Stimulated activated memory B cell treated with anti-CD40 and anti-IgM and Interleukin-4, amounts not matched to agents 10 μg/mL and 1 μg/mL and 100 μg/mL, for 72 hours (primary cell): ENCODE measurements around the gene GRIN1.

Experiments
- ATAC-seq: fragments of 150-1000 bp; cut with Tn5 transposase; 2 replicates; pipeline ENCODE4 v1.10.0; 2021
- H3K27ac Mint-ChIP-seq: one replicate; pipeline ENCODE4 v1.8.0; 2022; ENCODE audit warnings: mild to moderate bottlenecking, mixed read lengths
- H3K27me3 Mint-ChIP-seq: one replicate; pipeline ENCODE4 v1.8.0; 2022; ENCODE audit warnings: mixed read lengths
- H3K36me3 Mint-ChIP-seq: one replicate; pipeline ENCODE4 v1.8.0; 2022; ENCODE audit warnings: mixed read lengths
- H3K4me1 Mint-ChIP-seq: one replicate; pipeline ENCODE4 v1.8.0; 2022; ENCODE audit warnings: mixed read lengths
- H3K4me3 Mint-ChIP-seq: one replicate; pipeline ENCODE4 v1.8.0; 2022; ENCODE audit warnings: mild to moderate bottlenecking, moderate library complexity, mixed read lengths
- H3K9me3 Mint-ChIP-seq: one replicate; pipeline ENCODE4 v1.8.0; 2022; ENCODE audit warnings: mixed read lengths

The GRIN1 gene

GRCh38 chr9:137109250-137110146 is 29.5 kb upstream of the GRIN1 start:
- H3K27ac Mint-ChIP-seq, result no peak overlapping the region
- peaks cover 13% of the 10 kb centered on the region for H3K36me3 Mint-ChIP-seq
- H3K27me3 Mint-ChIP-seq, result no peaks in the 10 kb centered on the region
- H3K4me1 Mint-ChIP-seq, result peaks cover 12% of the 10 kb centered on the region
- no peak for ATAC-seq
- no peak overlapping the region for H3K4me3 Mint-ChIP-seq
- H3K9me3 Mint-ChIP-seq, result no peaks in the 10 kb centered on the region

GRCh38 chr9:137110147-137110910 is 28.6 kb upstream of the GRIN1 start:
- Mint-ChIP-seq H3K4me3 (no peak overlapping the region), H3K4me1 (peaks cover 12% of the 10 kb centered on the region), H3K27ac (no peak overlapping the region), H3K27me3 (no peaks in the 10 kb centered on the region), H3K9me3 (no peaks in the 10 kb centered on the region), H3K36me3 (peaks cover 13% of the 10 kb centered on the region)
- no peak for ATAC-seq

DNA sequence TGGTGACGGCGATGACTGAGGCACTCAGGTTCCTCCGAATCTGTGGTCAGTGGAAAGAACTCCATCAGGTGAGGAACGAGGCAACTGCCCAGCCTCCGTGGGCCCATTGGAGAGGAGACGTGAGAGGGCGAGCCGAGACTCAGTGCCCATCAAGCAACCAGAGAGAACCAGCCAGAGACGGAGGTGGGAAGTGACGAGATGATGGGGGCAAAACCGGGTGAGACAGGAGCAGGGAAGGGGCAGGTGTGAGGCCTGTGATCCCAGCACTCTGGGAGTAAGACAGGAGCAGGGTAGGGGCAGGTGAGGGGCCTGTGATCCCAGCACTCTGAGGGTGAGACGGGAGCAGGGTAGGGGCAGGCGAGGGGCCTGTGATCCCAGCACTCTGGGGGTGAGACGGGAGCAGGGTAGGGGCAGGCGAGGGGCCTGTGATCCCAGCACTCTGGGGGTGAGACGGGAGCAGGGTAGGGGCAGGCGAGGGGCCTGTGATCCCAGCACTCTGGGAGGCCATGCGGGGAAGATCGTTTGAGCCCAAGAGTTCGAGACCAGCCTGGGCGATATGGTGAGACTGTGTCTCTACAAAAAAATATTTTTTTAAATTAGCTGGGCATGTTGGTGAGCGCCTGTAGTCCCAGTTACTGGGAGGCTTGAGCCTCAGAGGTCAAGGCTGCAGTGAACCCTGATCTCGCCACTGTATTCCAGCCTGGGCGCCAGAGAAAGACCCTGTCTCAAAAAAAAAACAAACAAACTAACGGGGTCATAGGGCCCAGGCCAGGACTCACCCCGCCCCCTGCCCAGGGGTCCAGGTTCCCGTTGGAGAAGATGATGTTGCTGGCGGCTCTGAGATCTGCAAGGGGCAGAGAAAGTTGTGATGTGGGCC is 27.8 kb upstream of the GRIN1 start:
- Mint-ChIP-seq H3K27me3 (no peaks in the 10 kb centered on the region), H3K9me3 (no peaks in the 10 kb centered on the region), H3K36me3 (peaks cover 13% of the 10 kb centered on the region), H3K4me1 (peaks cover 12% of the 10 kb centered on the region), H3K4me3 (no peak overlapping the region), H3K27ac (no peak overlapping the region)
- no peak for ATAC-seq

DNA sequence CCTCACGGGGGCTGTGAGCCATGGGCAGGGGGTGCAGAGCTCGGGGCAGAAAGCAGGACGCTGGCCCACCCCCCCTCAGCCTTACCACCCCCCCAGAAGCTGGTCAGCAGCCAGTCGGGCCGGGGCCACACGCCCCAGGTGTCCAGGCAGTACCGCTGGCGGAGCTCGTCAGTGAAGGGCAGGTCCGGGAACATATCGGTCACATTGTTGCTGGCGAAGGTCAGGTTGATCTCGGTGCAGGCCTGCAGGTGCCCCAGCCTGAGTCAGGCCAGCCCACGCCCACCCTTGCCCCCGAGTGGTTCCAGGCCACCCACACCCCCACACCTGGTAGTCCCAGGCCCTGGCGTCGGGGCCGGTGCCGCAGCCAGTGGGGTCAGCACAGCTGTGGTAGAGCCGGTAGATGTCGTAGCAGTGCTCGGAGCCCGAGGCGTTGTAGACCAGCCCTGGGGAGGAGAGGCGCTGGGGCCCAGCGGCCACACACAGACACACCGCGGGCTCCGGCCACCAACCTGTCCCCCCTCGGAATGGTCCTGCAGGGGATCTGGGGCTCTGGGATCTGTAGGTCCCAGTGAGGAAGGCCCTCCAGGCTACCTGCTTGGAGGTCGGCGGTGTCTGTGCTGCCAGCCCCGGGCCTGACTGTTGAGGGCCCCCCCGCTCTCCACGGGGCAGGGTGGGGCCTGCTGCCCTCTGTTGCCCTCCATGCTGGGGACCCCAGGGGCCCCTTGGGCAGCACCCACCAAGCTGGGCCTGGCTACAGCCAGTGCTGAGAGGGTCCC is 27.0 kb upstream of the GRIN1 start:
- no peak for ATAC-seq
- H3K4me1 Mint-ChIP-seq, result peaks cover 12% of the 10 kb centered on the region
- H3K36me3 Mint-ChIP-seq, result peaks cover 13% of the 10 kb centered on the region
- H3K9me3 Mint-ChIP-seq, result no peaks in the 10 kb centered on the region
- H3K27me3 Mint-ChIP-seq, result no peaks in the 10 kb centered on the region
- H3K27ac Mint-ChIP-seq, result no peak overlapping the region
- no peak overlapping the region for H3K4me3 Mint-ChIP-seq

DNA sequence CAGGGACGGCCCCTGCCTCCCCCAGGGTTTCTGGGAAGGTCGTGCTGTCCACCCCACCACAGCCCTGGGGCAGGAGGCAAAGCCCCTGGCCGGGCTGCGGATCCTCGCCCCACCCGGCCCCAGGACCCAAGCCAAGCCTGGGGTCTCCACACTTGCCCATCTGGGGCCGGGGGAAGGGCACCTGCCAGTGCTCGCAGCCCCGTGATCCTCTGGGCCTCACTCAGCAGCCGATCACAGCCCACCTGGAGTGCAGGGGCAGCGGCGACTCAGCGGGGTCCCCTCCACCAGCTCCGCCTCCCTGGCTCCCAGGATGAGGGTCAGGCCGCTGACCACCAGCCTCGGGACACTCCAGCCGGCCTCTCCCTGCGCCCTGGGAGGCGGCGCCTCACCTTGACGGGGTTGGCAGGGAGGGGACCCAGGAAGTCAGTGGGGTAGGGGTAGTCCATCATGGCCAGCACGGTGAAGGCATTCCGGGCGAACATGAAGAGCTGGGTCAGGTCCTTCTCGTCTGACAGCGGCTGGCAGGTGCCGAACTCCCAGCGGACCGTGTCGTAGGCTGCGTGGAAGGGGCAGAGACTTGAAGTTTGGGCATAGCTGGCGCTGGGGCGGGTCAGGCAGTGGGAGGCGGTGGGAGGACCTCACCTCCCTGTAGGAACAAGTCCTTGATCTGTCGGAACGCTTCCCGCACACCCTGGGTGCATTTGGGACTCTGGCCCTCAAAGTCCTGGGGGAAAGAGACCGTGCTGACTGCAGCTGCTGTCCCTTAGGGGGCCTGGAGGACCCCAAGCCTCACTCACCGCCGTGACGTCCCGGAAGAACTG is 26.2 kb upstream of the GRIN1 start:
- peaks cover 12% of the 10 kb centered on the region for H3K4me1 Mint-ChIP-seq
- H3K36me3 Mint-ChIP-seq, result peaks cover 13% of the 10 kb centered on the region
- no peaks in the 10 kb centered on the region for H3K9me3 Mint-ChIP-seq
- peak overlapping the region; percentile 30 for H3K27ac Mint-ChIP-seq
- no peak for ATAC-seq
- no peaks in the 10 kb centered on the region for H3K27me3 Mint-ChIP-seq
- H3K4me3 Mint-ChIP-seq, result peak overlapping the region; percentile 78

- Mint-ChIP-seq H3K27ac (peak overlapping the region; percentile 30), H3K4me1 (peaks cover 12% of the 10 kb centered on the region), H3K9me3 (no peaks in the 10 kb centered on the region), H3K36me3 (peaks cover 13% of the 10 kb centered on the region), H3K27me3 (no peaks in the 10 kb centered on the region), H3K4me3 (peak overlapping the region; percentile 78)
- ATAC-seq, result peak; percentile 46
These were observed 25.4 kb upstream of the GRIN1 start for GRCh38 chr9:137113385-137114159.

GRCh38 chr9:137114220-137114612 is 24.7 kb upstream of the GRIN1 start:
- Mint-ChIP-seq H3K4me1 (peaks cover 18% of the 10 kb centered on the region), H3K9me3 (no peaks in the 10 kb centered on the region), H3K4me3 (peak overlapping the region; percentile 77), H3K27ac (no peak overlapping the region), H3K27me3 (no peaks in the 10 kb centered on the region), H3K36me3 (peaks cover 13% of the 10 kb centered on the region)
- ATAC-seq, result peak; percentile 40

- Mint-ChIP-seq H3K27ac (peak within 1 kb of the TSS; percentile 30), H3K36me3 (peaks cover 13% of the 10 kb centered on the region), H3K27me3 (no peaks in the 10 kb centered on the region), H3K9me3 (no peaks in the 10 kb centered on the region), H3K4me1 (peaks cover 23% of the 10 kb centered on the region), H3K4me3 (peak within 1 kb of the TSS; percentile 78)
- ATAC-seq, result peak; percentile 92
These were observed 24.2 kb upstream of the GRIN1 start, which contains the start of gene DPP7 for GRCh38 chr9:137114613-137115393. Gene DPP7 (minus strand): TSS chr9:137114733. CDS start chr9:137114713, 20 bp downstream.

- Mint-ChIP-seq H3K4me3 (peak overlapping the region; percentile 69), H3K9me3 (no peaks in the 10 kb centered on the region), H3K27me3 (no peaks in the 10 kb centered on the region), H3K4me1 (peaks cover 23% of the 10 kb centered on the region), H3K36me3 (peaks cover 13% of the 10 kb centered on the region), H3K27ac (no peak overlapping the region)
- no peak for ATAC-seq
These were observed 23.4 kb upstream of the GRIN1 start for GRCh38 chr9:137115394-137116026.

DNA sequence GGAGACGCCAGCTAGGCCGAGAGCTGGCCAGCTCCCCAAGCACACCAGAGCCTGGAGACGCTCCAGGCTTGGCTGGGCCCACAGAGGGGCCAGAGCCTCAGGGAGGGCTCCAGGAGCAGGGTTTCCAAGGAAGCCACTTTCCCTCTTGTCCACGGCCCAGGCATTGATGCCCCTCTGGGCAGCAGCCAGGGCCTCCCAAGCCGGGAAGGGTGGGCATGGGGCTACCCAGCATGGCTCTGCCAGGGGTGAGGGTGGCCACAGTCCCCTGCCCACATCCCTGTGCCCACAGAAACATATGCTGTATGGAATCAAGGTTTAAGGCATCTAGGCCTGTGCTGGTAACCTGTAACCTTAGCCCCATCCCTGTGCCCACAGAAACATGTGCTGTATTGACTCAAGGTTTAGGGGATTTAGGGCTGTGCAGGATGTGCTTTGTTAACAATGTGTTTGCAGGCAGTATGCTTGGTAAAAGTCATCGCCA is 22.9 kb upstream of the GRIN1 start:
- ATAC-seq, result no peak
- H3K27me3 Mint-ChIP-seq, result no peaks in the 10 kb centered on the region
- H3K4me3 Mint-ChIP-seq, result no peak overlapping the region
- no peaks in the 10 kb centered on the region for H3K9me3 Mint-ChIP-seq
- peaks cover 7% of the 10 kb centered on the region for H3K36me3 Mint-ChIP-seq
- peaks cover 26% of the 10 kb centered on the region for H3K4me1 Mint-ChIP-seq
- H3K27ac Mint-ChIP-seq, result no peak overlapping the region

DNA sequence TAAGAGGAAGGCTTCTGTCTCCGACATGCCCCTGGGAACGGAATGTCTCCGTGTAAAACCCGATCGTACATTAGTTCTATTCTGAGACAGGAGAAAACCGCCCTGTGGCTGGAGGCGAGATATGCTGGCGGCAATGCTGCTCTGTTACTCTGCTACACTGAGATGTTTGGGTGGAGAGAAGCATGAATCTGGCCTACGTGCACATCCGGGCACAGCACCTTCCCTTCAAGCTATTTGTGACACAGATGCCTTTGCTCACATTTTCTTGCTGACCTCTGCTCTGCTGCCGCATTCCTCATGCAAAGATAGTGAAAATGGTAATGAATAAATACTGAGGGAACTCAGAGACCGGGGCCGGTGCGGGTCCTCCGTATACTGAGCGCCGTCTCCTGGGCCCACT is 22.2 kb upstream of the GRIN1 start:
- Mint-ChIP-seq H3K4me3 (no peak overlapping the region), H3K9me3 (no peaks in the 10 kb centered on the region), H3K36me3 (peaks cover 5% of the 10 kb centered on the region), H3K27ac (no peak overlapping the region), H3K4me1 (peaks cover 28% of the 10 kb centered on the region), H3K27me3 (no peaks in the 10 kb centered on the region)
- no peak for ATAC-seq

- H3K4me3 Mint-ChIP-seq, result no peak overlapping the region
- no peaks in the 10 kb centered on the region for H3K27me3 Mint-ChIP-seq
- peaks cover 5% of the 10 kb centered on the region for H3K36me3 Mint-ChIP-seq
These were observed 21.7 kb upstream of the GRIN1 start for GRCh38 chr9:137117269-137117731.

More at GRCh38 chr9:137117269-137117731, 21.7 kb upstream of the GRIN1 start:
- ATAC-seq, result no peak
- no peaks in the 10 kb centered on the region for H3K9me3 Mint-ChIP-seq
- peaks cover 34% of the 10 kb centered on the region for H3K4me1 Mint-ChIP-seq
- H3K27ac Mint-ChIP-seq, result no peak overlapping the region
